GM19238 (cell line): Measurements from ENCODE around the gene TIMELESS.
"Not testable (repeated sequence)": the region's sequence is repeated elsewhere in the genome, so short reads cannot be mapped to it uniquely, and the experiment has no call there.

ENCODE experiments used
- DNase-seq: peaks from one replicate; pipeline ENCODE4 v3.0.0; 2011; ENCODE audit warnings: low spot score; ENCODE audit not compliant: insufficient read length

The TIMELESS gene

GRCh38 chr12:56469007-56469930, 20.0 kb upstream of the TIMELESS start:
- DNase-seq, result no peak

DNA sequence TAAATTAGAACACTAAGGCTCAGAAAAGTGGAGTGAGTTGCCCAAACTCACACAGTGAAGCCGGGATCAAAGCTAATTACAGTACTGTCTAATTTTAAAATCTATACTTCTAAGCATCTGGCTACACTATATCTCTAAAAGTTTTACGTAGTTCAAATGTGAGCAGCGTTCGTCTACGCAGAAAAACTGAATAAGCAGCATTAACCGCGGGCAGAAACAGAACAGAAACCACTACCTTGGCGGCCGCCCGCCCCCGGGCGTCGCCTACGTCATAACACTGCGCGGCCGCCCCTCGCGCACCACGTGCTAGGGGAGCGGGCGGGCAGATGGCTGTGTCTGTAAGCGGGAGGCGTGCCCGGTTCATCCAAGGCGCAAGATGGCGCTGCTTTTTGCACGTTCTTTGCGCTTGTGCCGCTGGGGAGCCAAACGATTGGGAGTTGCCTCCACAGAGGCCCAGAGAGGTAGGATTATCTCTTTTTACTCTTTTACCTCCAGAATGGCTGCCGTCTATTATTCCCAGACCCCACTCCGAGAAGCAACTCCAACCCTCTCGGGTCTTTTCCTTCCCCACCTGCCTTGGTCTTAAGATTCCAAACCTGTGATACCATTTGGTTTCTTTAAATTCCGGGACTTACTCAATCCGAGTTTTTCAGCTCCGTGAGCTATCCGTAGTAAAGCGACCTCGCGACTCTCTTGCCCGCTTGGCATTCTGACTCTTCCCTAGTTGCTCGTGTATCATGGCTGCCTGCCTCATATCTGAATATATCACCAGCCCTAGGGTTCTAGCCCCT, 19.2 kb upstream of the TIMELESS start, which contains the start of gene SPRYD4:
TSS of gene SPRYD4 (plus strand) at position 363 of the 791 bp plus-strand sequence. CDS start at position 377, 14 bp downstream.
- peak; percentile 86 for DNase-seq

DNA sequence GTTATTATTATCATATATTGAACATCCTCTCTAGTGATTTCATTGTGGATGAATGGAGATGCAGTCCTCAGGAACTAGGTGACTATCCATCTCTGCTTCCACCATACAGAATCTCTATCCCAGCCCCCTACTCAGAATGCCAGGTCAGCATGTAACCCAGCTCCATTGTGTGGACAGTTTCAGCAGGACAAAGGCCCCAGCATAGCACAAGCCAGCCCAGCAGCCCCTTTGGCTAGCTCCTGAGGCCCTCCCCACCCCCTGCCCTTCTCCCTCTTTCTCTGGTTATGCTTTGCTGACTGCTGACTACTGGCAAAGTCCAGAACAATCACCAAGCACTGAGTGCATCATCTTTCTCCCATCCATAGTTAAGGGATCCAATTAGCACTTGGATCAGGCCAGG, 13.3 kb upstream of the TIMELESS start:
- DNase-seq, result no peak

DNA sequence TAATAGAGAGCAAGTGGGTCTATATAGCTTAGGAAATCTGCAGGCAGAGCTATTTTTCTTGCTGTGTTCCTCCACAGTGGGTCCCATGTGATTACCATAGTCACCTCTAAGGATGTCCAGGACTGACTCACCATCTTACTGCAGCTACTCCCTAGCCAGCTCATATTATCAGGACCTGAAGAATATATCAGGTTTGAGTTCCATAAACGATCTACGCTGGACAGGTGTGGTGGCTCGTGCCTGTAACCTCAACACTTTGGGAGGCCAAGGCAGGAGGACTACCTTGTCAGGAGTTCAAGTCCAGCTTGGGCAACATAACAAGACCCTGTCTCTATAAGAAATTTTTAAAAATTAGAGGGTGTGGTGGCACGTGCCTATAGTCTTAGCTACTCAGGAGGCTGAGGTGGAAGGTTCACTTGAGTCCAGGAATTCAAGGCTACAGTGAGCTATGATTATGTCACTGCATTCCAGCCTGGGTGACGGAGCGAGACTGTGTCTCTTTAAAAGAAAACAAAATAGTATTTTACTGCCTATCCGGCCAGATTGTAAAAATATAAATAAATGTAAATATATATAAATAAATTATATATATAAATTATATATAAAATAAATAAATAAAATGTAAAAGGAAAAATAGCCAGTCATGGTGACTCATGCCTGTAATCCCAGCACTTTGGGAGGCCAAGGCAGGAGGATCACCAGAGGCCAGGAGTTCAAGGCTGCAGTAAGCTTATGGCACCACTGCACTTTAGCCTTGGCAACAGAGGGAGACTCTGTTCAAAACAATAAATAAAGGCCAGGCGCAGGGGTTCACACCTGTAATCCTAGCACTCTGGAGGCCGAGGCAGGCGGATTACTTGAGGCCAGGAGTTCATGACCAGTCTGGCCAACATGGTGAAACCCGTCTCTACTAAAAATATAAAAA, 12.3 kb upstream of the TIMELESS start:
- DNase-seq, result no peak

GRCh38 chr12:56457817-56458216, 8.6 kb upstream of the TIMELESS start:
- no peak for DNase-seq

DNA sequence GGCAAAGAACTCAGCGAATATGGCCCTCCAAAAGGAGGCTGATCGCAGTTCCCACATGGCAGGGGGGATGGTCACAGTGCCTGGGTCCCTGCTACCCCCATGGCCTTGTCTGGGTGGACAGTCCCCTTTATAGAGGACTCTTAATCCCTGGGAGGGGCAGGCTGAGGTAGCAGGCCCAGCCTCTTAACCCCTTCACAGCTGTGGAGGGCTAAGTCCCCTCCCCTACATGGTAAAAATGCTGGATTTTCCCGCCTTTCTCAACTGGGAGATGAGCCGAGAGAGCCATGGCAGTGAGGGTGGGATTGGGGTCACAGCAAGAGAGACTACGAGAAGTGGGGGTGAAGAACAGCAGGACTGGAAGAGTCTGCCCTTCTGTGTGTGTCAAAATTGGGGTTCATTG, 5.3 kb upstream of the TIMELESS start, which contains the start of gene MIP:
TSS of gene MIP (minus strand) at position 101 of the 400 bp plus-strand sequence. CDS start at position 57, 44 bp downstream.
- DNase-seq, result no peak

DNA sequence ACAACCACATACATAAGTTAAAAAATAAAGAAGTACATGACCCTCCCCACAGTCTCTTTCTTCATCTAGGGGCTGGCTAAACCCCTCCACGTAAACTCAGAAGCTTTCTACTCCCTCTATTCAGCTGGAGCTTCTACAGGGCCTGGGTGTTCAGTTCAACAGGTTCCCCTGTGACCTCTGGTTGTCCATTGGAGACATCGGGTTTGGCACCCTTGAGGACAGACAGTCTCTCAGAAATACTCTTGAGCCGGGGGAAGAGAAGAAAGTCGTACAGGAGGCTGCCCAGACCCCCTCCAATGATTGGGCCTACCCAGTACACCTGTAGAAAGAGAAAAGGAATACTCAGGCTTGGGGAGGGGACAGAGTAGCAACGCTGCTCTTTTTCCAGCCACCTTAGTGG, 1.9 kb upstream of the TIMELESS start:
- no peak for DNase-seq

DNA sequence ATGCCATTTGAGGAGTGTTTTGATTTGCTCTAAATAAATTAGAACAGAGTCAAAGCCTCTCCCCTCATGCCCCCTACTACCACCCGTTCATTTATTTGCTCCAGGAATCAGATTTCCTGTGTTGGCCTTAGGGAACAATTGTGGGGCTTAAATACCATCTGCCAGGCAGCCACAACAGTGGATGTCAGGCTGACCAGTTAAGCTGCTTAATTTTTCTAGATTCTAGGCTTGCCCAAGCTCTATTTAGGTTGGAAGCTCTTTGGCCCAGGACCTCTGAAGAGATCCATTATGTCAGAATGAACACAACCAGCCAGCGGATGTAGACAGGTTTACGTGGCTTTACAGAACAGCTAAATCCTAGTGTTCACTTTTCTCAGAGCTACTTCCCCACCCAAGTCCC, 1.0 kb upstream of the TIMELESS start:
- DNase-seq, result no peak

- DNase-seq, result no peak
Measured at GRCh38 chr12:56449622-56449984, 377 bp upstream of the TIMELESS start.

DNA sequence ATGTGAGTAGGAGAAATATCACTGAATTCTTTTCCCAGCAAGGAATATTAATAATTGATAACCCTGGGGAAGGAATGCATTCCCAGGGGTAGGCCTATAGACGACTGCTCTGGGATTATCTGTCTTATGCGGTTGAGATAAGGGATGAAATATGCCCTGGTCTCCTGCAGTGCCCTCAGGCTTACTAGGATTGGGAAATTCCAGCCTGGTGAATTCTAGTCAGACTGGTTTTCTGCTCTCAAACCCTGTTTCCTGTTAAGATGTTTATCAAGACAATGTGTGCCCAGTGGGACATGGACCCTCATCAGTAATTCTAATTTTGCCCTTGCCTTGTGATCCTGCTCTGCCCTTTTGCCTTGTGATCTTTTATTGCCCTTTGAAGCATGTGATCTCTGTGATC, 6.0 kb downstream of the TIMELESS start:
- not testable (repeated sequence) for DNase-seq

GRCh38 chr12:56437430-56438176, 11.6 kb downstream of the TIMELESS start:
- DNase-seq, result no peak

- no peak for DNase-seq
Measured at GRCh38 chr12:56434828-56435227, 14.4 kb downstream of the TIMELESS start.

GRCh38 chr12:56431850-56432249, 17.4 kb downstream of the TIMELESS start:
- DNase-seq, result no peak

- DNase-seq, result no peak
Measured at GRCh38 chr12:56431288-56431687, 17.9 kb downstream of the TIMELESS start.

- DNase-seq, result no peak
Measured at GRCh38 chr12:56425940-56426438, 23.2 kb downstream of the TIMELESS start.

- no peak for DNase-seq
Measured at GRCh38 chr12:56425193-56425592, 24.0 kb downstream of the TIMELESS start.

GRCh38 chr12:56420411-56420810, 28.8 kb downstream of the TIMELESS start:
- no peak for DNase-seq

GRCh38 chr12:56417739-56418138, 31.5 kb downstream of the TIMELESS start:
- no peak for DNase-seq

- DNase-seq, result no peak
Measured at GRCh38 chr12:56414401-56414800, 34.8 kb downstream of the TIMELESS start.

DNA sequence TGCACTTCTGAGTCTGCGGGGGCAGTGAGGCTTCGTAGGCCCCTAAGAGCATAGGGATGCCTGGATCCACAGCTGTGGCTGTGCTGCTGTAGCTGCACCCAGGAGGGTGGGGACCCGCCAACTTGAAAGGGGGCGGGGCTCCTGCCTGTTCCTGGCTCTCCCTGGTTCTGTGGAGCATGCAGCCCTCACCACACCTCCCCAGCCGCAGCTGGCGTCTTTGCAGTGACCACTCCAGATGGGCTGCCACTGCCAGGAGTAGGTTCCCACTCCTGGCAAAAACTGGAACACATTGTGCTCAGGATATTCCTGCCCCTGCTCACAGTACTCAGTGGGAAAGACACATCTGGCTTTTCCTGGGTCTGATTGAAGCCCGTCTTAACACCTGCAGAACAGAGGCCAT, 35.8 kb downstream of the TIMELESS start:
- no peak for DNase-seq
